ENCODE results near the gene PARVG. TPM values are rescaled to one million over a fixed set of nuclear protein-coding genes. Genes with fewer than 3 reads are reported as not detected.

PARVG gene
- total and polyA plus RNA-seq, 2 of the 8 experiments (the other 6 are each of a cell fraction or from before 2014, with no cell fraction given): 0.37 to 1.5 TPM

DNA sequence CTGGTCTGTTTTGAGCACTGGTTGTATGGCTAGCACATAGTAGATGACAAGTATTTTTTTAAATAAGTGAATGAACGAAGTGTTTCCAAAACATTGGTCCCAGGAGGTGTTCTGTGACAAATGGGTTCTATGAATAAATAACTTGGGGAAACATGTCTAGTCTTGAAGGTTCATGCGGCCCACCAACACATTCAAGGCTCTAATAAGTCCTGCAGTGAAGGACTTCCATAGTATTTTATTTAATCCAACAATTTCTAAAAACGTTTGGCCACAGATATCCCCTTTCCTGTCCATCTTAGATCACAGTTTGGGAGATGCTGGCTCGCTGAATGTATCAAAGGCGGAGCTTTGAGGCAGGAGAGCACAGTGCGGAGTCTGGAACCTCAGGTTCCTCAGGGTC is 22.5 kb downstream of the PARVG start:
- H3K18ac ChIP-seq (ENCODE audit: extremely low read depth, low read length): no peak overlapping the region
- H2BK20ac ChIP-seq (ENCODE audit: low read length): no peak overlapping the region
- H3K4me1 ChIP-seq (replicated peaks in 1 of 4; ENCODE audit: control insufficient read depth in 3 of 4, insufficient read depth in 4 of 4, low read length in 3 of 4): no peaks in the 10 kb centered on the region; a peak in 1 of 7 replicates
- H4K91ac ChIP-seq (replicated peaks; ENCODE audit: insufficient read length, low read length): no peak overlapping the region
- peaks cover 5% of the 10 kb centered on the region; the same call in 1 of the 2 replicates for H3K23me2 ChIP-seq (ENCODE audit: low read depth, low read length)
- H2AK5ac ChIP-seq (ENCODE audit: low read depth, low read length): no peak overlapping the region
- no peaks in the 10 kb centered on the region for H3K27me3 ChIP-seq (replicated peaks in 1 of 4; ENCODE audit: control insufficient read depth in 3 of 4, extremely low read depth in 1 of 4, insufficient read depth in 3 of 4, low read length in 3 of 4)
- DNase-seq (ENCODE audit: low read depth in 1 of 2, low spot score in 2 of 2) (no peak), FAIRE-seq (no peak)
- H4K20me1 ChIP-seq (replicated peaks in 1 of 2; ENCODE audit: control insufficient read depth in 1 of 2, insufficient read depth in 2 of 2, low read length in 2 of 2): no peaks in the 10 kb centered on the region
- no peak overlapping the region for H3K14ac ChIP-seq (ENCODE audit: insufficient read length)
- no peaks in the 10 kb centered on the region for H3K79me2 ChIP-seq (ENCODE audit: control insufficient read depth in 1 of 2, insufficient read depth in 2 of 2, low read length in 2 of 2)
- H3K4me2 ChIP-seq (ENCODE audit: insufficient read depth in 1 of 2, low read depth in 2 of 2, low read length in 2 of 2): no peak overlapping the region
- ChIA-PET CTCF (ENCODE audit: partially characterized antibody) (interaction anchor here (0.8 to 1.0 kb wide), 2 partner anchors 118 to 210 kb away, joined by 3 to 4 read pairs; no protein-coding TSS in a partner anchor), POLR2A (ENCODE audit: partially characterized antibody) (interaction anchor here (1.2 kb wide), 1 partner anchor 10 kb away, joined by 3 read pairs; no protein-coding TSS in a partner anchor)
- H4K8ac ChIP-seq (ENCODE audit: extremely low read depth, insufficient read depth, low read length): no peak overlapping the region
- no peak overlapping the region for H3K4me3 ChIP-seq (ENCODE audit: extremely low read depth in 1 of 4, insufficient read depth in 2 of 4, low read depth in 3 of 4, low read length in 4 of 4)
- no peak overlapping the region for H2BK5ac ChIP-seq (ENCODE audit: low read depth, low read length)
- no peak overlapping the region for H2BK120ac ChIP-seq (replicated peaks; ENCODE audit: low read depth, low read length)
- H3K9me3 ChIP-seq (ENCODE audit: insufficient read depth in 2 of 2, low read depth in 1 of 2, low read length in 1 of 2): no peaks in the 10 kb centered on the region
- no peak overlapping the region for H3K9ac ChIP-seq (replicated peaks in 1 of 4; ENCODE audit: extremely low read depth in 1 of 4, low read depth in 3 of 4, low read length in 3 of 4)
- H3K4ac ChIP-seq (replicated peaks; ENCODE audit: insufficient read length, low read depth, low read length): no peak overlapping the region
- H3K23ac ChIP-seq (ENCODE audit: insufficient read length): no peak overlapping the region
- no peak overlapping the region for H2AFZ ChIP-seq (ENCODE audit: low read length)
- no peaks in the 10 kb centered on the region for H3K36me3 ChIP-seq (ENCODE audit: control insufficient read depth in 2 of 4, insufficient read depth in 4 of 4, low read length in 3 of 4)
- no peak overlapping the region for H2BK12ac ChIP-seq (ENCODE audit: low read depth, low read length)
- H3K27ac ChIP-seq (ENCODE audit: low read depth, low read length): no peak overlapping the region
- no peak overlapping the region for H3K56ac ChIP-seq (replicated peaks; ENCODE audit: insufficient read length, low read depth, low read length)
- no peaks in the 10 kb centered on the region for H3K79me1 ChIP-seq (ENCODE audit: low read depth, low read length)
- whole genome bisulfite sequencing, 2 experiments (ENCODE audit: extremely low coverage in 1 of 2, insufficient coverage in 1 of 2, insufficient read length in 1 of 2, insufficient replicate concordance in 2 of 2, low coverage in 1 of 2, low lambda C conversion rate in 2 of 2, missing lambda C conversion rate in 1 of 2): 54% methylated on average over 6 of the region's 6 CpGs; no CpG with 5 or more reads in 1 of the 2 experiments
- no peak overlapping the region for H4K5ac ChIP-seq (ENCODE audit: insufficient read length, low read depth, low read length)
- no peak overlapping the region for H2BK15ac ChIP-seq (ENCODE audit: low read length)
- no peak for TF ChIP-seq RNF2 (IDR thresholded peaks at IDR 0.05; ENCODE audit: borderline replicate concordance, low read depth, low read length, missing control alignments, poor library complexity, severe bottlenecking)
- no peak for TF ChIP-seq EZH2 (IDR thresholded peaks at IDR 0.05; ENCODE audit: low read depth, low read length, severe bottlenecking)
- TF ChIP-seq GABPA (IDR thresholded peaks at IDR 0.05; ENCODE audit: borderline replicate concordance, insufficient read depth, low read length): no peak
- no peak for TF ChIP-seq SRF (IDR thresholded peaks at IDR 0.05; ENCODE audit: low read depth, low read length)
- TF ChIP-seq GTF2F1 (IDR thresholded peaks at IDR 0.05; ENCODE audit: borderline replicate concordance, low read depth, low read length): no peak
- TF ChIP-seq RFX5 (IDR thresholded peaks at IDR 0.05; ENCODE audit: borderline replicate concordance, low read depth, low read length): no peak
- no peak for TF ChIP-seq TCF12 (IDR thresholded peaks at IDR 0.05; ENCODE audit: low read depth, low read length)
- no peak for TF ChIP-seq NRF1 (IDR thresholded peaks at IDR 0.05; ENCODE audit: low read depth, low read length)
- TF ChIP-seq SIN3A (conservative IDR thresholded peaks at IDR 0.05 in 1 of 2, IDR thresholded peaks at IDR 0.05 in 1 of 2; ENCODE audit: low read depth in 1 of 2, low read length in 2 of 2): no peak
- TF ChIP-seq RXRA (IDR thresholded peaks at IDR 0.05; ENCODE audit: insufficient read depth, low read depth, low read length): no peak
- no peak for TF ChIP-seq SP4 (IDR thresholded peaks at IDR 0.05; ENCODE audit: low read length)
- no peak for TF ChIP-seq KDM1A (IDR thresholded peaks at IDR 0.05; ENCODE audit: borderline replicate concordance, low read length)
- TF ChIP-seq RBBP5 (IDR thresholded peaks at IDR 0.05; ENCODE audit: borderline replicate concordance, low read depth, low read length): no peak
- no peak for TF ChIP-seq CBX5 (IDR thresholded peaks at IDR 0.05; ENCODE audit: low read depth, low read length)
